GM18868 (cell line): ENCODE results near the gene FEM1A.
"Not testable (repeated sequence)": the region's sequence is repeated elsewhere in the genome, so short reads cannot be mapped to it uniquely, and the experiment has no call there.

Experiments
- ATAC-seq: cut with Tn5 transposase; IDR thresholded peaks from one replicate; pipeline ENCODE4 v1.9.1; 2021; ENCODE audit warnings: mild to moderate bottlenecking, moderate library complexity; ENCODE audit not compliant: unreplicated experiment

FEM1A gene

DNA sequence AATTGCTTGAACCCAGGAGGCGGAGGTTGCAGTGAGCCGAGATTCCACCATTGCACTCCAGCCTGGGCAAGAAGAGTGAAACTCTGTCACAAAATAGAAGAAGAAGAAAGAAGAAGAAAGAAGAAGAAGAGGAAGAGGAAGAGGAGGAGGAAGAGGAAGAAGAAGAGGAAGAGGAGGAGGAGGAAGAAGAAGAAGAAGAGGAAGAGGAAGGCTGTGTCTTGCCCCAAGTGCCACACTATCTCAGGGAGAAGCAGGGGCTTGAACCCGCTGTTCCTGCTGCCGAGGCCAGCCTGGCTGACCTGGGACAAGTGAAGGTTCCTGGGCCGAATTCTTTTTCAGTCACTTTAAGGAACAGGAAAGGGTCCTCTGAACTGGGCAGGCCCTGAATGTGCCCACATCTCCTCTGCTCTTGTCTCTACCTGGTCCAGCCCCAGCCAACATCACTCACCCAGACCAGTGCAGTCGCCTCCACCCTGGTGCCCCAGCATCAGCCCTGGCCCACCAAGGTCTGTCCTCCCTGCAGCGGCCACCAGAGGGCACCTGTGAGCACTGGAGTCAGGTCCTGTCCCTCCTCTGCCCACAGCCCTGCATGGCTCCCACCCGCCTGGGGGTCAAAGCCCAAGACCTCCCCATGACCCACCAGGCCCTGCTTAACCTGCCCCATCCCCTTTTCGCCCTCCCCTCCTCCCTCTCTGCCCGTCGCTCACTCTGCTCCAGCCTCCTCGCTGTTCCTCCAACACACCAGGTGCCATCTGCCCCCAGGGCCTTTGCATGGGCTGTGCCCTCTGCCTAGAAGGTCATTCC, 20.0 kb downstream of the FEM1A start:
- no peak for ATAC-seq

DNA sequence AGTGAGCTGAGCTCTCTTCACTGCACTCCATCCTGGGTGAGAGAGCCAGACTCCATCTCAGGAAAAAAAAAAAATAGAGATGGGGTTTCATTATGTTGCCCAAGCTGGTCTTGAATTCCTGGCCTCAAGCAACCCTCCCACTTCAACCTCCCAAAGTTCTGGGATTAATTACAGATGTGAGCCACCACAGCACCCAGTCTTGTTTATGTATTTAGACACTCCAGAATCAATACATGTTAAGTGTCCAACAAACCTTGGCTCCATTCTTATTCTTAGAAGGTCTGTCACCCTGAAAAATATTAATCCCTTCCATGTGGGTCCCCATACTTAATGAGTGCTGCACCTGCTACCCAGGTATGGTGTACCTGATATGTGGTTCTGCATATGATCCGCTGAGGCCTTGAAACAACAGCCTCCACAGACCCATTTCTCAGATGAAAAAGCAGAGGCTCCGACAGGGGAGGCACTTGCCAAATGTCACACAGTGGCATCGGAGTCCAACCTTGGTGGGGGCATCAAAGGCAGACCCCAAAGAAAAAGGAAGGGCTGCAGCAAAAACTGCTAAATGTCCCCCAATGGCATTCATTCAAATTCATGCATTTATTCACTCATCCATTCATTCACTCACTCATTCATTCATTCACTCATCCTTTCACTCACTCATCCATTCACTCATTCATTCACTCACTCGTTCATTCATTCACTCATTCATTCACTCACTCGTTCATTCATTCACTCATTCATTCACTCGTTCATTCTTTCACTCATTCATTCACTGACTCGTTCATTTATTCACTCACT, 23.3 kb downstream of the FEM1A start:
- ATAC-seq = no peak

DNA sequence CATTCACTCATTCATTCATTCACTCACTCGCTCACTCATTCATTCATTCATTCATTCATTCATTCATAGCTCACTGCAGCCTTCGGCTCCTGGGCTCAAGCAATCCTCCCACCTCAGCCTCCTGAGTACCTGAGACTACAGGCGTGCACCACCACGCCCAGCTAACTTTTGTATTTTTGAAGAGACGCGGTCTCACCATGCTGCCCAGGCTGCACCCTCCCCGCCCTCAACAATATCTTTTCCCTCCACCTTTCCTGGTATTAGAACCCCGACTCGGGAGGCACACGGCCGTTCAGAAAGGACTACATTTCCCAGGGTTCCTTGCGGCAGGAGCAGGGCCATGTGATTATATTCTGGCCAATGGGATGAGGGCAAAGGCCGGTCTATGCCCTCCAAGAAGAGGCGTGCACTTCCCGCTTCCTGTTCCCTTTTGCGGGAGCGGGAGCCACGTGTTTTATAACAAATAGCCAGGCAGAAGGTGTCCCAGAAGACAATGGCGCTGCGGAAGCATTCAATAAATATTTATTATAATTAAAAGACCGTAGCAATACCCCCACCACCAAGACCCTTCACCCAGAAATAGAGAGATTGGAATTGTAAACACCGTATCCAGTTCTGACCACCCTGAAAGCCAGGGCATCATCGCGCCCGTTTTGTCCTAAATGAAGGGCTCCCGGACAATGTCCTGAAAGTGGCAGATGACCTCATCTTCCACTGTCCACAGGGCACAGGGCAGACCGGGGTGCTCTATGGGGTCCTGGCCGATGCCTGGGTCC, 24.1 kb downstream of the FEM1A start:
- ATAC-seq = no peak

DNA sequence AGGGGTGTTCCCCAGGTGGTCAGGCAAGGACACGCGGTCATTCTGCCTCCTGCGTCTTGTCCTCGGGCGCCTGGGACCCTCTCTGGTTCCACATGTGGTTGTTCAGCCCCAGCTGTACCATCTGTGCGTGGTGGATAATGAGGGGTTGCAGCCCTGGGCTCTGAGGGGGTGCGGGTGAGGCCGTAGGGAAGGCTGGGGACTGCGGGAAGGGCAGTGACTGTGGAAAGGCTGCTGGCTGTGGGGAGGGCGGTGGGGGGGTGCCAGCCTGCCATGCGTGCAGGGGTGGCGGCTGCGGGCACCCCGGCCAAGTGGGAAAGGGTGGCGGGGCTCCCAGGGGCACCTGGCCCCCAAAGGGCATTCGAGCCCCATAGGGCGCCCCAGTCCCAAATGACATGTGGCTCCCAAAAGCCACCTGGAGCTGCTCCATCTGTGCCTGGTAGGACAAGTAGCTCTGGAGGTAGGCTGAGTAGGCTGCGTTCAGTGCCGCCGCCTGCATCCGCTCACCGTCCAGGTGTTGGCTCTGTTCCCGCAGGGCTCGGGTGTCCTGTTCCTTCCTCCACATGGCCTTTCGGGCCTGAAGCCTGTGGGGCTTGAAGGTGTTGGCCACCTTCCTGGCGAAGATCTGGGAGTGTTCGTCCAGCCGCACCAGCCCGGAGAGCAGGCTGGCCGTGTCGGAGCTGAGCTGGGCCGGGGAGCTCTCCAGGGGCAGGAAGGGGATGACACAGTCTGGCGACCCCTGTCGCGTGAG, 24.8 kb downstream of the FEM1A start:
- ATAC-seq = no peak

DNA sequence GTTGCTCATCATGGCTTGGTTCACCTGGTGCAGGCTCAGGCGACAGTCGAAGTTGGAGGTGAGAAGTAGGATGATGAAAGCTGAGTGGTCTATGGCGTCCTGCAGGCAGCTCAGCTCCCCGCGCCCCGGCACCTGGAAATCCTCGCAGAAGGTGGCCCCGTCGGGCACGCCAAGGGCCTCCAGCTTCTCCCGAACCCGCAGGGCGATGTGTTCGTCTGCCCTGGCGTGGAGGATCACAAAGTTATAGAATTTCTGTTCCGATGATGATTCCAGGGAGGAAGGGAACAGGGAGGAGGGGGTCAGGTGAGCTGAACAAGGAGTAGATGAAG, 25.4 kb downstream of the FEM1A start:
- ATAC-seq = no peak

DNA sequence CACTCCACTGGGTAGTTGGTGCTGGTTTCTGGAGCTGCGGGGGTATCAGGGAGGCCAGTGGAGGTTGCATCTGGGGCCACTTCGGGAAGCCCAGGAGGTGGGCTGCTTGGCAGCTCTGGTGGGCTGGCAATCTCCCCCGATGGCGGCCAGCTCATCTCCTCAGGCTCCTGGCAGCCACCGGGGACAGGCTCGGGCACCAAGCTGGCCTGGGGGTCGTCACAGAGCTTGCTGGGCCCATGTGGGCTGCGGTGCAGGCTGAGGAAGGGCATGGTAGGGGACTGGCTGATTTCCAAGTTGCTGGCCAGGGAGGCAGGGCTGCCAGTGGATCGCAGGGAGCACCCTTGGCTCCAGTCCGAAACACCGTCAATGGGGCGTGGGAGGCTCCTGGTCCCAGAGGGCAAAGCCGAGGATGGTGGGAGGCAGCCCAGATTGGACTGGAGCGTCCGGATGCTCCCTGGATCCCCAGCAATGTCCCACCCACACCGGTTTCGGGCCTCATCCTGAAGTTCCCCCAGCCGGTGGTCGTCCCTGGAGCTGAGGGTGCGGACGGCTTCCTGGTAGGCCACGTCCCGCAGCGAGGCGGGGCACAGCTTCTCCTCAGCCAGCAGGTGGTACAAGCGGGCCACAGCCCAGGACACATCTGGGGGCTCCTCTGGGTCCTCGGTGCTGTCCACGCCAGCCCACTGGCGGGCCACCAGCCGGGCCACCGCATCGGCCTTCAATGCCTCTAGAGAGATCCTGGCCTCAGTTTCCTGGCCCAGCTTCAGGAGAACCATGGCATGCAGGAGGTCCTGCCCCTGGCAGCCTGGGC, 26.1 kb downstream of the FEM1A start:
- ATAC-seq = no peak

DNA sequence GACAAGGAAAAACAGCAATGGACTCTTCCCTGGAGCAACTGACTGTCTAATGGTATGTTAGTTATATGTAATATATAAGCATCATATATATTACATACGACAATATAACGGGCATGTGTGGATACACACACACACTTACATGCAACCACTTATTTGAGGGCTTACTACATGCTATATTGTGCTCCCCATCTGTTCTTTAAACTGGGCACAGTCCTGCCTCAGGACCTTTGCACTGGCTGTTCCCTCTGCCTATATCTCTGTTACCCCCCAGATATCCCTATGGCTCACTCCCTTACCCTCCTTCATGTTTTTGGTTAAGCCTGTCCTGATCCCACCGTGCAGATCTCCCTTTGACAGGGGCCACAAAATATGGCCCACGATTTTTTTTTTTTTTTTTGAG, 29.7 kb downstream of the FEM1A start:
- no peak for ATAC-seq

DNA sequence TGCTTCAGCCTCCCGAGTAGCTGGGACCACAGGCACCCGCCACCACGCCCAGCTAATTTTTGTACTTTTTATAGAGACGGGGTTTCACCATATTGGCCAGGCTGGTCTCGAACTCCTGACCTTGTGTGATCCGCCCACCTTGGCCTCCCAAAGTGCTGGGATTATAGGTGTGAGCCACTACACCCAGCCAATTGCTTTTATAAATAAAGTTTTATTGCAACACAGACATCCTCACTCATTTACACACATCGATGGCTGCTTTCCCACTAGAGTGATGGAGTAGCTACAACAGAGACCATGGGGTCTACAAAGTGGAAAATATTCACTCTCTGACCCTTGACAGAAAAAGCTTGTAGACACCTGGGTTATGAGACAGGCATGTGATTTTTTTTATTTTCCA, 30.8 kb downstream of the FEM1A start:
- not testable (repeated sequence) for ATAC-seq

DNA sequence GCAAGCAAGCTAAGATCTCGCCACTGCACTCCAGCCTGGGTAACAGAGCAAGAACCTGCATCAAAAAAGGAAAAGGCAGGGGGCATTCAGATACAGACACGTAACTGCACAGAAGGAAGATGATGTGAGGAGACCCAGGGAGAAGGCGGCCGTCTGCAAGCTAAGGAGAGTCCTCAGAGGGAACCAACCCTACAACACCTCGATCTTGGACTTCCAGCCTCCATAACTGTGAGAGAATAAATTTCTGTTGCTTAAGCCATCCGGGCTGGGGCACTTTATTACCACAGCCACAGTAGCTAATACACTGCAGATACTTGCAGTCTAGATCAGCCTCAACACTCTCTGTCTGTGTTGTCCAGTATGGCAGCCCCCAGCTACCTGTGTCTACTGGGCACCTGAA, 32.0 kb downstream of the FEM1A start:
- ATAC-seq = no peak

DNA sequence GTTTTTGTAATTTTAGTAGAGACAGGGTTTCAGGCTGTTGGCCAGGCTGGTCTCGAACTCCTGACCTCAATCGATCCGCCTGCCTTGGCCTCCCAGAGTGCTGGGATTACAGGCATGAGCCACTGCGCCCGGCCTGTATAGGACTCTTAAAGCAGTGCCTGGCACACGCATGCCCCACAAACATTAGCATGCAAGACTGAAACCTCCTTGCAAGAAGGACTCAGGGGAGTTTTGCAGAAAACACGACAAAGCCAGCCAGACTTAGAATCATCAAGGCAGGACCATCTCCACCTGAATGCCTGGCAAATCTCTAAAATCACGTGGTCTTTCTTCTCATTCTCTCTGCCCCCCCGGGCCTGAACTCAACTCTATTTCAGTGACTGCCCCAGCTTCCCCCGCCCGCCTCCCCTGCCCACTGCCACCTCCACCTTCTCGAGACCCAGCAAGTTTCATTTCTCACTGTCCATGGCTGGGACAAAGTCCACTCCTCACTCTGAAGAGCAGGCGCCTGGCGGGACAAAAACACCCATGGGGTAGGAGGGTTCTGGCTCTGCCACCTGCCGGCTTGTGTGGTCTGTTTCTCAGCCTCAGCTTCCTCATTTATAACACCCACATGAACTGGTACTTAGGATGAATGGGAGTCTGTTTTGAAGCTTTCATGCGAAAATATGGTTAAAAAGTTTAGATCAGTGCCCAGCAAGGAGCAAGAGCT, 37.6 kb downstream of the FEM1A start:
- no peak for ATAC-seq

DNA sequence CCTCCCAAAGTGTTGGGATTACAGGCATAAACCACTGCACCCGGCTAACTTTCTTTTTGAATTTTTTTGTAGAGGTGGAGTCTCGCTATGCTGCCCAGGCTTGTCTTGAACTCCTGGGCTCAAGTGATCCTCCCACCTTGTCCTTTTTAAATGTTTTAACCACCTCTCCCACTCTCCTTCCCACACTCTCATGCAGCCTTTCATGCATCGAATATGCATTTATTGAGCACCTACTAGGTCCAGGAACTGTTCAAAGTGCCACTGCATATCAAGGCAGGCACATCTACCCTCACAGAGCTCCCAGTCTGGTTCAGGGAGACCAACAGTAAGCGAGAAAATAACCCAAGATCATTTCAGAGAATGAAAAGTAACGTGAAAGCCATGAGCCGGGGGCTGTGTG, 38.8 kb downstream of the FEM1A start:
- no peak for ATAC-seq

DNA sequence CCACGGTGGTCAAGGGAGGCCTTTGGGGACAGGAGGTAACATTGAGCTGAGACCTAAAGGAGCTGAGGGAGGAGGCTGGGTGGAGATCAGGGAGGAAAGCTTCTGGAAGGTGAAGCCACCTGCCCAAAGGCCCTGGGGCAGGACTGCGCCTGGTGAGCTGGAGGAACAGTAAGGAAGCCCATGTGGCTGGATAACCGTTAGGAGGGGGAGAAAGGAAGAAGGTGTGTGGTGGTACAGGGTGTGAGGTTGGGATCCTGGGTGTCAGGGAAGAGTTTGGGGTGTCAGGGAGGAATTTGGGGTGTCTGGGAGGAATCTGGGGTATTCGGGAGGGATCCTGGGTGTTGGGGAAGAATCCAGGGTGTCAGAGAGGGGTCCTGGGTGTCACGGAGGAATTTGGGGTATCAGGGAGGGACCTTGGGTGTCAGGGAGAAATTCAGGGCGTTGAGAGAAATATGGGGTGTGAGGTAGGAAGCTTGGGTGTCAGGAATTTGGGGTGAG, 39.3 kb downstream of the FEM1A start:
- ATAC-seq = no peak

DNA sequence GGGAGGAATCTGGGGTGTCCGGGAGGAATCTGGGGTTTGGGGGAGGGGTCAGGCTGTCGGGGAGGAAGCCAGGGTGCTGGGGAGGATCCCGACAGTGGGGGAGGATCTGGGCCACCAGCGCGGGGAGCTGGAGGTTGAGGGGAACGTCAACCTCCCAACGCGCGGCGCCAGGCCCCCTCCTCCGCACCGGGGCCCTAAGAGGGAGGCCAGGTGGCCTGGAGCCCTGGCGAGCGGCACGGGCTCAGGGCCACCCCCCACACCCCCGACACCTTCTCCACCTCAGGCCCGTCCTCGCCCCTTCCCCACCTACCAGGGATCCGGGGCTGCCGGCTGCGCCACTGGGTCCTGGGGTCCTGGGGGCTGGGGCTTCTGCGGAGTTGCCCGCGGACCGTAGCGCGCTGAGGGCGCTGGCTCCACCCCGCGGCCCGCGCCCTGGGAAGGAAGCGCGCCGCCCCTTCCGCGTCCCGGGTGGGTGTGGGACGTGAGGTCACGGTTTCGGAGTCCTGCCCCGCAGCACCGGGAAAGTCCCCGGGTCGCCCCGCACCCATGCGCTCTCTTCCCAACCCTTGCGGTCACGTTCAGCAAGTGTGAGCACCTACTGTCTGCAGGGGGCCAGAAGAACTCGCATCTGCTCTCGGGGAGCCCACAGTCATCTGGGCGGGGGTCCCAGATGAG, 39.9 kb downstream of the FEM1A start, which contains the start of gene TICAM1:
Gene TICAM1 (minus strand): TSS at position 409 of the 675 bp plus-strand sequence. CDS start 13,335 bp downstream, outside the sequence.
- peak; percentile 52 for ATAC-seq

DNA sequence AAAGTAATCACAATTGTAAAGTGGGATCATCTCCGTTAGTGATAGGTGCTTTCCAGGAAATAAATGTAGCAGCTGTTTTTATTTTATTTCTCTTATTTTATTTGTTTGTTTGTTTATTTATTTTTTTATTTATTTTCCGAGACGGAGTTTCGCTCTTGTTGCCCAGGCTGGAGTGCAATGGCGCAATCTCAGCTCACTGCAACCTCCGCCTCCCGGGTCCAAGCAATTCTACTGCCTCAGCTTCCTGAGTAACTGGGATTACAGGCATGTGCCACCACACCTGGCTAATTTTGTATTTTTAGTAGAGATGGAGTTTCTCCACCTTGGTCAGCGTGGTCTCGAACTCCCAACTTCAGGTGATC, 40.4 kb downstream of the FEM1A start:
- ATAC-seq = not testable (repeated sequence)

DNA sequence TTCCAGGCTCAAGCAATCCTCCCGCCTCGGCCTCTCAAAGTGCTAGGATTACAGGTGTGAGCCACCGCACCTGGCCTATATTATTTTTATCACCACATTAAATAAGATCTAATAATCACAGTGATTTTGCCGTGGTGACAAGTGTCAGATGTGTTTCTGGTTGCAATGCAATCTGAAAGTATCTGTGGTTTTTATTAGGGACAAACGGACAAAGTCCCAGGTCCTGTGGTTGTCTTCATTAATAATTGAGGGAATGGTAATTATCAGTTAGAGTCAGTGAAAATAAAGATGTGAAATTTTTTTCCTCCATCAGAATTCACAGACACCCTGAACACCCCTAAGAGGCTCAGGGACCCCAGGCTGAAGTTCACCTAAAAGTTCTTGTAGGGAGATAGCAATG, 41.2 kb downstream of the FEM1A start:
- no peak for ATAC-seq

DNA sequence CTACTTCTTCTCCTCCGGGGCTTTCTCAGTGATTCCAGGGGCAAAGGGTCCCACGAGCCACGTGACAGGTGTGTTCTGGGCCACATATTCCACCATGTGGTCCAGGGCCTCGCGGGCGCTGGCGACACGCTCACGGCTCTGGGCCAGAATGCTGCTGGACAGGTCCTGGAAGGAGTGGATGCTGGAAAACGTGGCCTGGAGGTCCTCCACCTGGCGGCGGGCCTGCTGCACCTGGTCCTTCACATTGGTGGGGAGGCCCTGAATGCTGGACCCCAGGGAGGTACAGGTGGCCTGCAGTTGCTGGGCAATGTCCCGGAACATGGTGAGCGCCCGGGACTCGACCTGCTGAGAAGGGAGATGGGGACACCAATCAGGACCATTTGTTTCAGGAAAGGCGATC, 47.7 kb downstream of the FEM1A start:
- no peak for ATAC-seq

DNA sequence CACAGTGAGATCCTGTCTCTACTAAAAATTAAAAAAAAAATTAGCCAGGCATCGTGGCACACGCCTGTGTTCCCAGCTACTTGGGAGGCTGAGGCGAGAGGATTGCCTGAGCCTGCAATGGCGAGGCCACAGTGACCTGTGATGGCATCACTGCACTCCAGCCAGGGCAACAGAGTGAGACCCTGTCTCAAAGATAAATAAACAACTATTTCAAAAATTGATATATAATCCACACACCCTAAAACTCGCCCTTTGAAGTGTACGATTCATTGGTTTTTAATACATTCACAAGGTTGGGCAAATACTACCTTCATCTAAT, 52.1 kb downstream of the FEM1A start:
- no peak for ATAC-seq

DNA sequence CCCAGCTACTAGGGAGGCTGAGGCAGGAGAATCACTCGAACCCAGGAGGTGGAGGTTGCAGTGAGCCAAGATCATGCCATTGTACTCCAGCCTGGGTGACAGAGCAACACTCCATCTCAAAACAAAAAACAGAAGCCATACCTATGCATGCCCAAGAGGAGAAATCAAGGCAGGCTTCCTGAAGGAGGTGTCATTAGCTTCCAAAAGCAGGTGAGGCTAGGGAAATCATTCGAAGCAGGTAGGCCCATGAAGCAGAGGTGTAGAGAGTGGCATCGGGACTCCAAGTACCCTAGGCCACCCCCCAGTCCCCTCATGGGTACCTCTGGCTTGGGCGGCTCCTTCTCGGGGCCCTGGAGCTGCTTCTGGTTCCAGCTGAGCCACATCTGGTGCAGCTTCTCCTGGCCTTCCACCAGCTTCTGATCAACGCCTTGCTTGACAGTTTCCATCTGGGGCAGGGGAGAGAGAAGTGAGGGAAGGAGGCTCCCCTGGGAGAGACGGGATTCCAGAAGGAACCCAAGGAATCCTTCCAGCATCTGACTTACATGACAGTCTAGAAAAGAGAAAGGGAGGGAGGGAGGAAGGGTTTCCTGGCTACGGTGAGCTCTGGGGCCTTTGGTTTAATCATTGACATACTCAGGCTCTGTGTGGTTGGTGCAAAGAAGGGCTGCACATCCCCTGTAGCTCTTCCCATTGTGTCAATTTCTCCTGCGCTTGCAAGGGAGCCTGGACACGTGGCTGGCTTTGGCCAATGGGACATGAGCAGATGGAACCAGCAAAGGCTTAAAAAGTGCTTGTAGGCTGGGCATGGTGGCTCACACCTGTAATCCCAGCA, 53.0 kb downstream of the FEM1A start:
- ATAC-seq = no peak
